Astrocyte (in vitro differentiated cells and primary cell): ENCODE data around the gene PDE4C.

Source experiments
- EZH2 ChIP-seq: IDR thresholded peaks from 2 replicates; pipeline ENCODE4 v1.6.1; 2012; ENCODE audit warnings: mild to moderate bottlenecking, low read length, inconsistent platforms; ENCODE audit not compliant: insufficient read depth
- TF ChIP-seq, protein P1 (sequence below): IDR thresholded peaks from 2 replicates; pipeline ENCODE4 v1.5.1; 2011; ENCODE audit warnings: low read depth, mild to moderate bottlenecking, inconsistent platforms, low read length, moderate library complexity; ENCODE audit not compliant: insufficient read depth

DNA sequence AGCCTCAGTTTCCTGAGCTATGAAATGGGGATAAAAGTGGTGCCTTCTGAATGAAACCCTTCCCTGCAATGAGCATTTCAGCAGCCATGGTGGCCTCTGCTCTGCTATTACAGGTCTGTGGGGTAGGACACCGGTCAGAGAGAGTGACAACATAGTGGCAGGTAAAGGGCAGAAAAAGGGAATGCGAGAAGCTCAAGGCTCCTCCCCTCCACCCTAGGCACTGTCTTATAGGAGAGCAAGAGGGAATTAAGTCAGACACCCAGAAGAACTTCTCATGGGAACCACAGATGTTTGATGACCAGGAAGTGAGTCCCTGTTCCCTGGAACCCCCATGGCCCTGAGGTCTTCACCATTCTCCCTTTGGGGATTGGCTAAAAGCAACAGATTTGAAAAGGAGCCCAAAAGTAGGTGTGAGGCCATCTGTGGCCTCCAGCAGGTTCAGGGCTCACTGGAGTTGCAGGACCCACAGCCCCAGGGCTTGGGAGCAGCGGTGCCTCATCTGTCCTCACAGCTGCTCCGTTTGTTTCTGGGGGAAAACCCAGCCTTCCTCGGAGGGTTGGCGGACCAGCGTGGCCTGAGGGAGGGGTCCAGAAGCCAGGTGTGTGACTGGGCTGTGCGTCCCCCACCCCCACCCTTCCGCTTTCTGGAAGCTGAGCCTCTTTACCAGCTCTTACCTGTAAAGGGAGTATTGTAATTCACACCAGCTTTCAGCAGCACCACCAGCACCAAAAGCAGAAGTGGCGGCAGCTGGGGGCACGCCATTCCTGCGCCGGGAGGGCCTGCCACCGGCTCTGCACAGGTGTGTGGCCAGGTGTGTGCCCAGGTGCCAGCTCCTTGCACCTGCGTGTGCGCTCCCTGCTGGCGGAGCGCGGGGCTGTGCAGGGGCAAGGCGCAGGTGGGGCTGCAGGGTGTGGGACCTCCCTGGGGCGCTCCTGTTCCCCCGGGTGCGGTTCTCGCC lies 28.6 kb upstream of the PDE4C start:
- TF ChIP-seq, protein P1, sequence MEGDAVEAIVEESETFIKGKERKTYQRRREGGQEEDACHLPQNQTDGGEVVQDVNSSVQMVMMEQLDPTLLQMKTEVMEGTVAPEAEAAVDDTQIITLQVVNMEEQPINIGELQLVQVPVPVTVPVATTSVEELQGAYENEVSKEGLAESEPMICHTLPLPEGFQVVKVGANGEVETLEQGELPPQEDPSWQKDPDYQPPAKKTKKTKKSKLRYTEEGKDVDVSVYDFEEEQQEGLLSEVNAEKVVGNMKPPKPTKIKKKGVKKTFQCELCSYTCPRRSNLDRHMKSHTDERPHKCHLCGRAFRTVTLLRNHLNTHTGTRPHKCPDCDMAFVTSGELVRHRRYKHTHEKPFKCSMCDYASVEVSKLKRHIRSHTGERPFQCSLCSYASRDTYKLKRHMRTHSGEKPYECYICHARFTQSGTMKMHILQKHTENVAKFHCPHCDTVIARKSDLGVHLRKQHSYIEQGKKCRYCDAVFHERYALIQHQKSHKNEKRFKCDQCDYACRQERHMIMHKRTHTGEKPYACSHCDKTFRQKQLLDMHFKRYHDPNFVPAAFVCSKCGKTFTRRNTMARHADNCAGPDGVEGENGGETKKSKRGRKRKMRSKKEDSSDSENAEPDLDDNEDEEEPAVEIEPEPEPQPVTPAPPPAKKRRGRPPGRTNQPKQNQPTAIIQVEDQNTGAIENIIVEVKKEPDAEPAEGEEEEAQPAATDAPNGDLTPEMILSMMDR = no peak
- TF ChIP-seq EZH2 = no peak
